Activated naive CD8-positive, alpha-beta T cell treated with anti-CD3 and anti-CD28 coated beads, Interleukin-2, amount 50 U/mL, for 16 hours (primary cell): ENCODE data around the gene GGNBP2.
A peak's percentile ranks its signal among the peaks of the same experiment; 100 is the strongest.

Experiments used
- DNase-seq: peaks from one replicate; pipeline ENCODE4 v3.0.0-alpha.2; 2020; ENCODE audit warnings: low read depth, low spot score

Gene GGNBP2

DNA sequence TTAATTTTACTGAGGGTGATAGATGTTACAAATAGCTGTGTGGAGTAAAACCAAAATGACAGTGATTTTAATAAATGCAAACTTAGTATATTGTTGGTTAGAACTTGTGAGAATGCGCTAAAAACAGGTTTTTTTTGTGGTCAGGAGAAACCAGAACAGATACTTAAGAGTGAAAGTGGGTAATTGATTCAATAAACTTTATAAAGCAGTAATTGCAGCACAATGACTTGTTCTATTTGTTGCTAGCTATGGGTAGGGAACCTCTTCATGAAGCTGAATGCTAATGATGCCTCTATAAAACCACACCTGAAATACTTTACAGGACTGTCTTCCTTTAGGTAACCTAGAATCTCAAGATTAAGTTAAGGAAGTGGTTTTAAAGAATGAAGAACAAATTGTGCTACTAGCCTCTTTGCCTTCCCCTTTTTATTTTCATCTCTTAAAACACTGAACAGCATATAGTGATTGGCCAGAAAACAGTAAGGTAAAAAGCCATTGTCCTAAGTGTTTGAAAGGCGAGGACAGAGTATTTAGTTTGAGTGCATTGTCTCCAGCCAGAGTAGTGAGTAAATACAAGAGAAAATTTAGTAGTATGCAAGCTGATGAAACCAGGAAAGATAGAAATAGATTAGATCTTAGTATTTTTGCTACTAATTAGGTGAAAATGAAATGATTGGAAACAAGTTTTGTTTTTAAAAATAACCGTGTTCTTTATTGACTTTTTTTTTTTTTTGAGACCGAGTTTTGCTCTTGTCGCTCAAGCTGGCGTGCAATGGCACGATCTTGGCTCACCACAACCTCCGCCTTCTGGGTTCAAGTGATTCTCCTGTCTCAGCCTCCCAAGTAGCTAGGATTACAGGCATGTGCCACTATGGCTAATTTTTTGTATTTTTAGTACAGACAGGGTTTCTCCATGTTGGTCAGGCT lies 6.0 kb downstream of the GGNBP2 start:
- DNase-seq = no peak

DNA sequence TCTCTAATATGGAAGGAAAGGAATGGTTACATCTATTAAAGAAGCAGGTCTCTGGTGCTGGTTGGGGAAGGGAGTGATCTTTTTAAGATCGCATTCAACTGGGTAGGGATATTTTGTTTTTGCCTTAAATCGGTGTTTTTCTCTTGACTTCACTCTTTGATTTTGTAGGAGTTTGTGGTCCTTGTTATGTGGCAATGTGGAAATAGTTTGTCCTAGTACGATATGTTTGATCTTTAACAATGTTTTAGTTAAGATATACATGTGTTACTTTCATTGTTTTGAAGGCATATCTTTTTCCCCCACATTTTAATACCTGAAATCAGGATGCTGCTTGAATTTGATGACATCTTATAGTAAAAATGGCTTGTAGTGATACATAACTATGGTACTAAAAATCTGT lies 8.7 kb downstream of the GGNBP2 start:
- DNase-seq = no peak

DNA sequence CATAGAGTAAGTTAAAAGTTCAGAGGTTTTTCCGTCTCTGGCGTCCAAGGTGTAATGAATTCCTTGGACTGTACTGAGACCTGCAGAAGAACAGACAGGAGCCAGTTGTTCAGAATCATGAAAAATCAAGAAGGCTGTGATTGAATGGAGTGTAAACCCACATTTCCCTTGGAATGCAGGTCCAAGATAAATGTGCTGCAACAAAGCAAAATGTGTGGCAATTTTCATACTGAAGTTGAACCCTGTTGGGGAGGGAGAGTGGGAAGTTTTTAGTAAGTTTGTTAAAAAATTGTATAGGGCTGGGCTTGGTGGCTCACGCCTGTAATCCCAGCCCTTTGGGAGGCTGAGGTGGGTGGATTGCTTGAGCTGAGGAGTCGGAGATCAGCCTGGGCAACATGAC lies 21.4 kb downstream of the GGNBP2 start:
- DNase-seq = no peak

DNA sequence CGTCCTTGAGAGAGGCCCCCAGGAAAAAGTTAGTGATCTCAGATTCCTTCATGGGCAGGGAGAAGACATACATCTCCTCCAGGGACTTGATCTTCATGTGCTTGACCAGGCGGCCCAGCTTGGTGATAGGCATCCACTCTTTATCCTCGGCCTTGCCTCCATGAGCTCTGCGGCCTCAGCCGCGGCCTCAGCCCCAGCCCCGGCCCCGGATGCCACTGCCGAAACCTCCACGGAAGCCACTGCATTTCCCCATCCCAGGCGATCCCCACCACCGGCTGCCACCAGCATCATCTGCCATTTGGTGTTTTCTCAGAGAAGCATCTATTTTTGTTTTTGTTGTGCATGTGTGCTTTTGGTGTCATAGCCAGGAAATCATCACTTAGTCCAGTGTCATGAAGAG lies 30.3 kb downstream of the GGNBP2 start:
- no peak for DNase-seq

DNA sequence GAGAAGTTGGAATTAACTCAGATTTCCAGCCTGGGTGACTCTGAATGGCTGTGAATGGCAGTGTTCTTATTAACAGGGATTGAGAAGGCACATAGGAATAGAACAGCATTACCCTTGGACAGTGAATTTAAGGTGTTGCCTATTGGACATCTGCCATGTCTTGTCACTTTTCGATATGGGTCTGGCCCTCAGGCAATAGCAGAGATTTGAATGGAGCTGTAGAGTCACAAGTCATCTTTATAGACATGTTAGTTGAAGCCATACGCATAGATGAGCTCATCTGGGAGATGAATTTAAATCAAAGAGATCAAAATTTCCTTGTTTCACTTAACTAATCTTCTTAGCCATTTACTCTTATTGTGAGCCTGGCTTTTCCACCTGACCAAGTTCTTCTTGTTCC lies 32.1 kb downstream of the GGNBP2 start:
- no peak for DNase-seq

DNA sequence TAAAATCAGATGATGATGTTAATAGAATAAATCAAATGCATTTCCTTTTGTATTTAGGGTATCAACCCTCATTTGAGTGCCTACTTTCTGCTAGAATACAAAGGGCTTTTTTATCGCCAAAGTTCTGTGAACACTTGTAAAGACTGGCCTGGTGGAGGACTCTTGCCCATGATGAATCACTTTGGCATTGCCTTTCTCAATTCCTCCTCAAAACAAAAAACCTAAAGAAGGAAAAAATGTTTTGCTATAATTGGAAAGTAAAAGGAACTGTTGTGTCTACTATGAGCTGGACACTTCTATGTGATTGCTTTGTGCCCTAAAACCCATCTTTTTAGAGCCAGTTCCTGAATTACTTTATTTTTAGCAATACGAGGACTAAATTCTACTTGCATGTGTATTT lies 34.0 kb downstream of the GGNBP2 start:
- DNase-seq = no peak

- DNase-seq = no peak
Observed at GRCh38 chr17:36583787-36584186, 39.1 kb downstream of the GGNBP2 start.

- no peak for DNase-seq
Observed at GRCh38 chr17:36586138-36586537, 41.4 kb downstream of the GGNBP2 start.

- DNase-seq = no peak
Observed at GRCh38 chr17:36590082-36590481, 45.4 kb downstream of the GGNBP2 start.

GRCh38 chr17:36591434-36592315 lies 47.0 kb downstream of the GGNBP2 start, which contains the start of gene DHRS11:
TSS of gene DHRS11 (plus strand) at chr17:36591879. CDS start at chr17:36592010, 131 bp downstream.
- peak; percentile 59 for DNase-seq

DNA sequence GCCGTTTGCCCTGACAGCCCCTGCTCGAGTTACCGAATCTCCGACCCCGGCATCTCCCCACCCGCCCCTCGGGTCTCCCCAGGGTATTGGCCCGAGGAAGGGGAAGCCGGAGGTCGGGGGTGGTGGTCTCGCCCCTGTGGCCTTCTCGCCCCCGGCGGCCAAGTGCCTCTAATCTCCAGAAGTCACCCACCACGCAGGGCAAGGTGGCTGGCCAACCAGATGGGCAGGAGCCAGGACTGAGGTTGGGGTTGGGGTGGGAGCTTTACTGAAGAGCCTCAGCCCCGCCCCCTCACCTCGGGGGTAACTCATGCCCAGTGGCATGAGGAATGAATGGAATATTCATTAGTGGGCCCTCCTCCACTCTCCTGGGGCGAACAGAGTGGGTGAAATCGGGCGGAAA lies 47.6 kb downstream of the GGNBP2 start:
- DNase-seq = no peak

DNA sequence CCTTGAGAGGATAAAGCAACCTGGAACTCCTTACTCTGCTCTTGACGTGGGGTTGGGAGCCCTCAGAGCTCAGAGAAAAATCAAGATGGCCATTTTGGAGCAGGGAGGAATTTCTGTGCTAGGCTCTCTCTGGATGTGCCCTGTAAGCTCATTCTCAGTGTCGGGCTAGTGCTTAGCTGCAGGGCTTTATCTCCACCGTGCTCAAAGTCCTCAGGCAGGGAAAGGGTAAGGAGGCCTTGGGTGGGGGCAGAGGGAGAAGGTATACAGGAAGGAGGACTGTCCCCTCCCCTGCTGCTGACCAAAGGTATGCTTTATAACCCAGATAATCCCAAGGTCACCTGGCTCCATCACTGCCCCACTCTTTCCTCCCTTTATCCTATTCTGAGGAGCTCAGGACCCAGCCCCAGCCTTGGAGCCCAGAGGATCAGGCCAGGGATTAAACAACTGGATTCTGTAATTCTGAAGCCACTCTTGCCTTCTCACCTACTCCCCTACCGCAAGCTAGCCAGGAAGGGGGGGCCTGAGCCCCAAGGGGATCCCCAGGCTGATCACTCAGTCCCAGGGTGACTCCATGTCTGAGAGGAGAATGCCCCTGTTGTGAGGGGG lies 48.1 kb downstream of the GGNBP2 start:
- no peak for DNase-seq

DNA sequence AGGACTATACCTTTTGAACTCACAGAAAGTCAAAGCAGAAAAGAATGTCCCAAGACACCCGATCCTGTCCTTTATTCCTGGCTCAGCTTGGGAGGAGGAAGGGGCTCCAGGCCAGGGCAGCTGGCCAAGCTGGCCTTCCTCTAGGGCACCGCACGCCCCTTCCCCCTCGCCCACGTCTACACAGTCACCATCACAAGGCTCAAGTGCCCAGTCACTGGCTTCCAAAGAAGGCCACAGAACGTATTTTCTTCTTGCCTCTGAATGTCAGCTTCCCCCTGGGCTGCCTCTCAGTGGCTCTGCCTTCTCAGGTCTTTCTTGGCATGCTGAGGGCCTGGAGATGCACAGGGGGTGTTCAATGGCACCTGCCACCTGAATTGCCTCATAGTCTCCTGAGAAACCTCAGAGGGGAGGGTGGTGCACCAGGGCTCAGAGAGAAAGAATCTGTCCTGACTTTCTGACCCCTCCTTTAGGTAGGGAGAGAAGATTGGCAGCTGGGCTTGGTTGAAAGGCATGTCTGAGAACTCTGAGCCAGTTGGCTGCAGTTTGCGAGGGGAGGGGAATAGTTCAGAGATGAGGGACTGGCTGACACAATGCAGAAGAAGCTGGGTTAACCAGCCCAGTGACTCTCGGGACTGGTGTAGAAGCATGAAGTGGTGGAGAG lies 49.1 kb downstream of the GGNBP2 start:
- DNase-seq = no peak

DNA sequence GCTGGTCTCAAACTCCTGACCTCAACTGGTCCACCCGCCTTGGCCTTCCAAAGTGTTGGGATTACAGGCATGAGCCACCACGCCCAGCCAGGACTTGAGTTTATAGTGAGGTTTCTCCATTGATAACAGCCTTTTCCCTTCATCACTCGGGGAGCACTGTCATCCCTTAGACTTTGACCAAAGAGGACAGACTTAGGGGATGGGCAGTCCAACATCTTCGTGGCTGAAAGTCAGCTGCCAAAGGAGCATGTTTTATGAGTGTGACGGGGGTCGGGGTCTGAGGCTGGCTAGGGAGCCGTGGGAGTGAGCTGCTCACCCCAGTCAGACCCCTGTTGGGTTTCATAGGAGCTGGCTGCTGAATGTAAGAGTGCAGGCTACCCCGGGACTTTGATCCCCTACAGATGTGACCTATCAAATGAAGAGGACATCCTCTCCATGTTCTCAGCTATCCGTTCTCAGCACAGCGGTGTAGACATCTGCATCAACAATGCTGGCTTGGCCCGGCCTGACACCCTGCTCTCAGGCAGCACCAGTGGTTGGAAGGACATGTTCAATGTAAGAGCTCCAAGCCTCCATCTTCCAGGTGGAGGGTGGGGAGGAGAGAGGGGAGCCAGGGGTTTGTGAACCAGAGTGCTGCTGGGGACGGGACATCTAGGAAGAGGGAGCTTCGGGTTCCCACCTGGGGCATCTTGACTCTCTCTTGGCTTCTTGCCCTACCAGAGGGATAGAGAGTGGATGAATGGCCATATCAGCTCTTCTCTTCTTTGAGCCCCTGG lies 50.1 kb downstream of the GGNBP2 start:
- DNase-seq = no peak

- no peak for DNase-seq
Observed at GRCh38 chr17:36597226-36597625, 52.5 kb downstream of the GGNBP2 start.

GRCh38 chr17:36597866-36598777 lies 53.4 kb downstream of the GGNBP2 start:
- no peak for DNase-seq

- DNase-seq = no peak
Observed at GRCh38 chr17:36598951-36599401, 54.3 kb downstream of the GGNBP2 start.

GRCh38 chr17:36599546-36600250 lies 55.0 kb downstream of the GGNBP2 start:
- DNase-seq = no peak

DNA sequence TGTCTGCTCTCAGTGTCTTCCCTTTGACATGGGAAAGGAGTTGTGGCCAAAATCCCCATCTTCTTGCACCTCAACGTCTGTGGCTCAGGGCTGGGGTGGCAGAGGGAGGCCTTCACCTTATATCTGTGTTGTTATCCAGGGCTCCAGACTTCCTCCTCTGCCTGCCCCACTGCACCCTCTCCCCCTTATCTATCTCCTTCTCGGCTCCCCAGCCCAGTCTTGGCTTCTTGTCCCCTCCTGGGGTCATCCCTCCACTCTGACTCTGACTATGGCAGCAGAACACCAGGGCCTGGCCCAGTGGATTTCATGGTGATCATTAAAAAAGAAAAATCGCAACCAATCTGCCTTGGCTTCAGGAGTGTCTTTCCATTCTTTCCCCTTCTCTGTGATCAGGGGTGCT lies 55.7 kb downstream of the GGNBP2 start:
- no peak for DNase-seq
